ENCODE results near the gene PSME2.

The PSME2 gene

GRCh38 chr14:24127673-24128072, 18.7 kb downstream of the PSME2 start:
- no peak for DNase-seq (ENCODE audit: low read depth, low spot score)
- H3K4me3 ChIP-seq (ENCODE audit: low read depth, low read length) = no peak overlapping the region
- ChIA-PET POLR2A (interaction anchor here (1.0 kb wide), 1 partner anchor 8 kb away, joined by 3 read pairs; the partner anchor contains the start of gene PSME1), CTCF (interaction anchor here (0.9 to 2.3 kb wide), 6 partner anchors 12 to 70 kb away, joined by 3 to 9 read pairs (median 4); partner anchors contain the start of genes EMC9 and IRF9)
- no peak for TF ChIP-seq CTCF (IDR thresholded peaks at IDR 0.05; ENCODE audit: insufficient read depth, low read length, missing control alignments)

GRCh38 chr14:24126939-24127338, 19.5 kb downstream of the PSME2 start:
- no peak for TF ChIP-seq CTCF (IDR thresholded peaks at IDR 0.05; ENCODE audit: insufficient read depth, low read length, missing control alignments)
- ChIA-PET CTCF (interaction anchor here (0.9 to 2.3 kb wide), 7 partner anchors 11 to 180 kb away, joined by 3 to 9 read pairs (median 3); partner anchors contain the start of genes EMC9 and IRF9), POLR2A (interaction anchor here (1.0 kb wide), 1 partner anchor 9 kb away, joined by 3 read pairs; the partner anchor contains the start of gene PSME1)
- no peak overlapping the region for H3K4me3 ChIP-seq (ENCODE audit: low read depth, low read length)
- DNase-seq (ENCODE audit: low read depth, low spot score) = no peak

GRCh38 chr14:24123424-24124417, 22.7 kb downstream of the PSME2 start:
- no peak for TF ChIP-seq CTCF (IDR thresholded peaks at IDR 0.05; ENCODE audit: insufficient read depth, low read length, missing control alignments)
- DNase-seq (ENCODE audit: low read depth, low spot score) = no peak
- ChIA-PET POLR2A (interaction anchor here (1.8 kb wide), 1 partner anchor 23 kb away, joined by 5 read pairs; the partner anchor contains the start of genes PSME2 and RNF31), CTCF (interaction anchor here (0.8 to 1.5 kb wide), 4 partner anchors 15 to 66 kb away, joined by 3 to 5 read pairs (median 4); partner anchors contain the start of gene EMC9)
- no peak overlapping the region for H3K4me3 ChIP-seq (ENCODE audit: low read depth, low read length)

- TF ChIP-seq CTCF (IDR thresholded peaks at IDR 0.05; ENCODE audit: insufficient read depth, low read length, missing control alignments) = no peak
- ChIA-PET CTCF (interaction anchor here (1.0 to 1.7 kb wide), 4 partner anchors 14 to 38 kb away, joined by 3 to 5 read pairs (median 4); partner anchors contain the start of genes EMC9 and IRF9), POLR2A (interaction anchor here (1.8 kb wide), 1 partner anchor 24 kb away, joined by 5 read pairs; the partner anchor contains the start of genes PSME2 and RNF31)
- DNase-seq (ENCODE audit: low read depth, low spot score) = no peak
- no peak overlapping the region for H3K4me3 ChIP-seq (ENCODE audit: low read depth, low read length)
These were observed 23.5 kb downstream of the PSME2 start for GRCh38 chr14:24122898-24123297.

- no peak for DNase-seq (ENCODE audit: low read depth, low spot score)
- H3K4me3 ChIP-seq (ENCODE audit: low read depth, low read length) = no peak overlapping the region
- TF ChIP-seq CTCF (IDR thresholded peaks at IDR 0.05; ENCODE audit: insufficient read depth, low read length, missing control alignments) = no peak
- ChIA-PET CTCF (interaction anchor here (1.2 to 1.7 kb wide), 3 partner anchors 16 to 64 kb away, joined by 3 to 5 read pairs (median 4); partner anchors contain the start of gene IRF9), POLR2A (interaction anchor here (1.8 kb wide), 1 partner anchor 24 kb away, joined by 5 read pairs; the partner anchor contains the start of genes PSME2 and RNF31)
These were observed 24.0 kb downstream of the PSME2 start for GRCh38 chr14:24122416-24122815.

All from AG04449 (cell line).